ENCODE measurements around the gene ZXDC. TPM values are rescaled to one million over a fixed set of nuclear protein-coding genes. Genes with fewer than 3 reads are reported as not detected.

The ZXDC gene
- total RNA-seq, 4 donors from 2014 or later, result 25.9 to 47.6 (median 35.3) TPM

GRCh38 chr3:126434931-126435411 is 40.7 kb downstream of the ZXDC start:
- peaks cover 0 to 66% of the 10 kb centered on the region in 2 donors for H3K36me3 ChIP-seq
- H3K4me1 ChIP-seq, result no peaks in the 10 kb centered on the region
- H3K27me3 ChIP-seq, result no peaks in the 10 kb centered on the region
- no peak overlapping the region for H3K27ac ChIP-seq
- H3K9me3 ChIP-seq, result peaks cover 0 to 7% (median 0%) of the 10 kb centered on the region in 3 donors
- H3K4me3 ChIP-seq, result no peak overlapping the region
- TF ChIP-seq CTCF (IDR thresholded peaks at IDR 0.05) (no peak), POLR2AphosphoS5 (IDR thresholded peaks at IDR 0.05) (no peak), POLR2A (IDR thresholded peaks at IDR 0.05) (no peak), EP300 (IDR thresholded peaks at IDR 0.05) (no peak)
- 67 to 90% methylated on average over 2 of the region's 8 CpGs for WGBS, 2 donors (ENCODE audit: low coverage in 1 of 2)
- no peak for ATAC-seq

- 94% methylated on average over 5 of the region's 6 CpGs; no CpG with 5 or more reads in 1 of the 2 donors for WGBS, 2 donors (ENCODE audit: low coverage in 1 of 2)
- no peak for ATAC-seq
- TF ChIP-seq CTCF (IDR thresholded peaks at IDR 0.05) (no peak), EP300 (IDR thresholded peaks at IDR 0.05) (no peak), POLR2AphosphoS5 (IDR thresholded peaks at IDR 0.05) (no peak), POLR2A (IDR thresholded peaks at IDR 0.05) (no peak)
Observed at GRCh38 chr3:126434264-126434590, 41.5 kb downstream of the ZXDC start.

GRCh38 chr3:126433496-126434263 is 42.0 kb downstream of the ZXDC start:
- no peaks in the 10 kb centered on the region for H3K4me1 ChIP-seq
- peaks cover 0 to 53% of the 10 kb centered on the region in 2 donors for H3K36me3 ChIP-seq
- no peaks in the 10 kb centered on the region for H3K27me3 ChIP-seq
- peaks cover 0 to 9% (median 0%) of the 10 kb centered on the region in 3 donors for H3K9me3 ChIP-seq
- H3K4me3 ChIP-seq, result no peak overlapping the region
- ATAC-seq, result no peak
- H3K27ac ChIP-seq, result no peak overlapping the region
- WGBS, 2 donors (ENCODE audit: low coverage in 1 of 2), result 94% methylated on average over 6 of the region's 13 CpGs; no CpG with 5 or more reads in 1 of the 2 donors
- TF ChIP-seq POLR2A (IDR thresholded peaks at IDR 0.05), result no peak
- TF ChIP-seq CTCF (IDR thresholded peaks at IDR 0.05), result no peak
- no peak for TF ChIP-seq EP300 (IDR thresholded peaks at IDR 0.05)
- TF ChIP-seq POLR2AphosphoS5 (IDR thresholded peaks at IDR 0.05), result no peak

More at GRCh38 chr3:126434264-126434590, 41.5 kb downstream of the ZXDC start:
- H3K27me3 ChIP-seq, result no peaks in the 10 kb centered on the region
- H3K27ac ChIP-seq, result no peak overlapping the region
- peaks cover 0 to 58% of the 10 kb centered on the region in 2 donors for H3K36me3 ChIP-seq
- peaks cover 0 to 7% (median 0%) of the 10 kb centered on the region in 3 donors for H3K9me3 ChIP-seq
- no peak overlapping the region for H3K4me3 ChIP-seq
- H3K4me1 ChIP-seq, result no peaks in the 10 kb centered on the region

GRCh38 chr3:126433105-126433430 is 42.6 kb downstream of the ZXDC start:
- Histone ChIP-seq H3K36me3 (peaks cover 0 to 47% of the 10 kb centered on the region in 2 donors), H3K4me1 (no peaks in the 10 kb centered on the region), H3K27me3 (no peaks in the 10 kb centered on the region), H3K9me3 (peaks cover 0 to 14% (median 0%) of the 10 kb centered on the region in 3 donors), H3K4me3 (no peak overlapping the region), H3K27ac (no peak overlapping the region)
- ATAC-seq, result no peak
- 80% methylated on average over 1 of the region's 6 CpGs; no CpG with 5 or more reads in 1 of the 2 donors for whole genome bisulfite sequencing, 2 donors (ENCODE audit: low coverage in 1 of 2)
- no peak for TF ChIP-seq POLR2AphosphoS5 (IDR thresholded peaks at IDR 0.05)
- no peak for TF ChIP-seq POLR2A (IDR thresholded peaks at IDR 0.05)
- no peak for TF ChIP-seq EP300 (IDR thresholded peaks at IDR 0.05)
- TF ChIP-seq CTCF (IDR thresholded peaks at IDR 0.05), result no peak

All from gastroesophageal sphincter (tissue), 4 donors.